Adrenal gland (tissue), 12 donors: ENCODE measurements around the gene MARCHF6. TPM values are rescaled to one million over a fixed set of nuclear protein-coding genes. Genes with fewer than 3 reads are reported as not detected.
"Not testable (repeated sequence)": the region's sequence is repeated elsewhere in the genome, so short reads cannot be mapped to it uniquely, and the experiment has no call there.

Experiments used
- DNase-seq, 7 donors: peaks; one replicate each; pipeline ENCODE4 v3.0.0-alpha.2; 2019 to 2020
- H3K27ac ChIP-seq, 5 donors: fragments of 200-600 bp; sonication (generic) in 4 of 5; 1 replicate in 3 of 5; 2 replicates in 2 of 5; pipeline versions ENCODE4 v1.5.1 to v1.8.0; 2016 to 2020; ENCODE audit warnings: mild to moderate bottlenecking in 1 of 5
- H3K27me3 ChIP-seq: fragments of 200-600 bp; 2 replicates; pipeline ENCODE4 v1.8.0; 2021
- H3K36me3 ChIP-seq, 2 donors: fragments of 200-600 bp; replicated peaks in 1 of 2; 1 replicate in 1 of 2; 2 replicates in 1 of 2; pipeline versions ENCODE4 v1.5.1 to v1.8.0; 2018 to 2022
- H3K4me1 ChIP-seq, 2 donors: fragments of 200-600 bp; replicated peaks in 1 of 2; 1 replicate in 1 of 2; 2 replicates in 1 of 2; pipeline versions ENCODE4 v1.5.1 to v1.8.0; 2018 to 2021
- H3K4me3 ChIP-seq, 4 donors: fragments of 200-600 bp; sonication (generic) in 3 of 4; one replicate each; pipeline ENCODE4 v1.5.1; 2016 to 2018
- H3K9me3 ChIP-seq, 3 donors: fragments of 200-600 bp; sonication (generic) in 1 of 3; replicated peaks in 1 of 3; 1 replicate in 2 of 3; 2 replicates in 1 of 3; pipeline versions ENCODE4 v1.5.1 to v1.8.0; 2016 to 2021
- POLR2A ChIP-seq, 2 donors: fragments of 450-650 bp; IDR thresholded peaks; one replicate each; pipeline ENCODE4 v1.6.1; 2017; ENCODE audit warnings: antibody characterized with exemption in 2 of 2, mild to moderate bottlenecking in 2 of 2, moderate library complexity in 1 of 2
- WGBS, 4 donors: extraction: QIAGEN DNeasy Blood & Tissue Kit in 2 of 4; methylation state at CpG; one replicate each; pipeline versions ENCODE4 v1.1.5 to v1.1.7; 2013 to 2017; 5-methylcytosine and 5-hydroxymethylcytosine counted together
- intact Hi-C, 2 donors: fragments of 100-400 bp; cut with DNase I; formaldehyde crosslinking; loops; one replicate each; pipeline versions ENCODE4 v1.14.1 to v1.15.0; 2022 to 2023
- polyA plus RNA-seq, 3 donors: library from polyadenylated mRNA; stranded (reverse); fragments of 200-250 nt in 2 of 3; fragments of 350-450 nt in 1 of 3; fragmentation: Illumina TruSeq in 1 of 3; extraction: RNeasy Lipid Tissue Mini Kit (QIAGEN cat#74804) in 1 of 3; gene quantifications; one replicate each; pipeline ENCODE4 v1.2.3, GENCODE V29; 2013 to 2014
- total RNA-seq, 9 donors: library from RNA; depleted of rRNA in 4 of 9; stranded (reverse); fragments of >200 nt in 4 of 9; fragments of 120-200 nt in 1 of 9; fragmentation: NEBNext Ultra II Directional in 1 of 9; extraction: Animal tissue kit (Norgen Biotek cat#: 25700) in 1 of 9; gene quantifications; one replicate each; pipeline versions ENCODE4 v1.1.0 to v1.2.4, GENCODE V29; 2013 to 2023
- TF ChIP-seq, protein P1 (sequence below), 6 experiments: fragments of 450-650 bp in 4 of 6; fragments of 200-600 bp in 2 of 6; sonication (generic) in 1 of 6; IDR thresholded peaks; 1 replicate in 5 of 6; 2 replicates in 1 of 6; pipeline versions ENCODE4 v1.5.1 to v1.8.0; 2016 to 2021; ENCODE audit warnings: antibody characterized with exemption in 6 of 6, mild to moderate bottlenecking in 2 of 6, moderate library complexity in 1 of 6
- donor health status: healthy with polysubstance abuse.
- donor health status: Bipolar disorder and iron deficiency.
- donor health status: DM: yes; HTN: yes; CAD: no.
- donor health status: DM: no; HTN: no; CAD: no.
- donor health status: DM: no; HTN: no; CAD: no.
- donor health status: DM: yes; HTN: yes; CAD: no.

MARCHF6 gene
- total and polyA plus RNA-seq, 12 donors = 51.6 to 170 (median 115) TPM

DNA sequence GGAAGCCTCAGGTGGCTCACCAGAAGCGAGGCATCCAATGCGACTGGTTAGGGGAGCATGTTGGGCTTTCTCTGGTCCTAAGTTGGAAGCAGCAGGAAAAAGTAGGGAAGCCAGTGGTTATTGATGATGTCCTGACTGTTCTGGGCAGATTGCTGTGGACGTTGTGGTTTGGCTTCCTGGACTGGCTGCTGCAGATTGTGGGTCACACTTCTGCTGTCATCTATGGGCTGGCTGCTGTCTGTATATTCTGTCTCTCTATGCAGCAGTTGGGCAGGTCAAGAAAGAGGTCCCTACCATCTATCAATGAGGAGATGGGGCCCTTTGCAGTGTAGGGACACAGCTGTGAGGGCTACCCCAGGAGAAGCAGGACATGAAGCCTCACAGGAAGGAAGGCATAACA lies 13.5 kb upstream of the MARCHF6 start:
- Histone ChIP-seq H3K4me3 (no peak overlapping the region), H3K27me3 (no peaks in the 10 kb centered on the region), H3K9me3 (no peaks in the 10 kb centered on the region), H3K4me1 (no peaks in the 10 kb centered on the region), H3K36me3 (no peaks in the 10 kb centered on the region), H3K27ac (peak overlapping the region in 1 of 5 donors; percentile 12)
- no peak for TF ChIP-seq POLR2A (IDR thresholded peaks at IDR 0.05)
- TF ChIP-seq, protein P1, sequence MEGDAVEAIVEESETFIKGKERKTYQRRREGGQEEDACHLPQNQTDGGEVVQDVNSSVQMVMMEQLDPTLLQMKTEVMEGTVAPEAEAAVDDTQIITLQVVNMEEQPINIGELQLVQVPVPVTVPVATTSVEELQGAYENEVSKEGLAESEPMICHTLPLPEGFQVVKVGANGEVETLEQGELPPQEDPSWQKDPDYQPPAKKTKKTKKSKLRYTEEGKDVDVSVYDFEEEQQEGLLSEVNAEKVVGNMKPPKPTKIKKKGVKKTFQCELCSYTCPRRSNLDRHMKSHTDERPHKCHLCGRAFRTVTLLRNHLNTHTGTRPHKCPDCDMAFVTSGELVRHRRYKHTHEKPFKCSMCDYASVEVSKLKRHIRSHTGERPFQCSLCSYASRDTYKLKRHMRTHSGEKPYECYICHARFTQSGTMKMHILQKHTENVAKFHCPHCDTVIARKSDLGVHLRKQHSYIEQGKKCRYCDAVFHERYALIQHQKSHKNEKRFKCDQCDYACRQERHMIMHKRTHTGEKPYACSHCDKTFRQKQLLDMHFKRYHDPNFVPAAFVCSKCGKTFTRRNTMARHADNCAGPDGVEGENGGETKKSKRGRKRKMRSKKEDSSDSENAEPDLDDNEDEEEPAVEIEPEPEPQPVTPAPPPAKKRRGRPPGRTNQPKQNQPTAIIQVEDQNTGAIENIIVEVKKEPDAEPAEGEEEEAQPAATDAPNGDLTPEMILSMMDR (IDR thresholded peaks at IDR 0.05) = no peak
- WGBS, 4 donors = 54 to 100% (median 84%) methylated on average over 1 to 3 of the region's 3 CpGs
- intact Hi-C loops = no loop called here
- no peak for DNase-seq

DNA sequence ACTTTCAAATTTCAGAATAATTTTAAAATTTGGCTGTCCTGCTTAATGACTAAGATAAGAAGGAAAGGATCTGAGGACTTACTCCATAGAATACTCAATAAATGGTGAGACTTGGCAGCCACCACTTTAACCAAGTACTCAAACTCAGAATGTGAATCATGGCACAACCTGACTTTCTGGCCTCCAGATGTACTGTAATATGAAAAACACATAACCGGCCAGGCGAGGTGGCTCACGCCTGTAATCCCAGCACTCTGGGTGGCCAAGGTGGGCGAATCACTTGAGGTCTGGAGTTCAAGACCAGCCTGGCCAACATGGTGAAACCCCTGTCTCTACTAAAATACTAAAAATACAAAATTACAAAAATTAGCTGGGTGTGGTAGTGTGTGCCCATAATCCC lies 10.0 kb upstream of the MARCHF6 start:
- Histone ChIP-seq H3K9me3 (no peaks in the 10 kb centered on the region), H3K27me3 (no peaks in the 10 kb centered on the region), H3K27ac (no peak overlapping the region), H3K4me1 (no peaks in the 10 kb centered on the region), H3K4me3 (no peak overlapping the region), H3K36me3 (no peaks in the 10 kb centered on the region)
- DNase-seq = peak in 1 of 7 donors; percentile 22
- 46 to 73% (median 57%) methylated on average over 2 to 4 of the region's 4 CpGs for WGBS, 4 donors
- intact Hi-C loops = no loop called here
- TF ChIP-seq, protein P1 (IDR thresholded peaks at IDR 0.05) = no peak
- no peak for TF ChIP-seq POLR2A (IDR thresholded peaks at IDR 0.05)

DNA sequence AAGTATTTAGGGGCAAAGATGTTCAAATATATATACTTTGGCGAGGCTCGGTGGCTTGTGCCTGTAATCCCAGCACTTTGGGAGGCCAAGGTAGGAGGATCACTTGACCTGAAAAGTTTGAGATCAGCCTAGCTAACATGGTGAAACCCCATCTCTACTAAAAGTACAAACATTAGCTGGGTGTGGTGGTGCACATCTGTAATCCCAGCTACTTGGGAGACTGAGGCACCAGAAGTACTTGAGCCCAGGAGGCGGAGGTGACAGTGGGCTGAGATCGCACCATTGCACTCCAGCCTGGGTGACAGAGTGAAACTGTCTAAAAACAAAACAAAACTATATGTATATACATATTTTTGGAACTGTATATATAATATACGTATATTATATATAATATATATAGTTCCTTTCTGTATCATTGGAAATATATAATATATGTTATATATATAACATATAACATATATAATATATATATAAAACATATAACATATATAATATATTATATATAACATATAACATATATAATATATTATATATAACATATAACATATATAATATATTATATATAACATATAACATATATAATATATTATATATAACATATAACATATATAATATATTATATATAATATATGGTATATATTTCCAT lies 8.9 kb upstream of the MARCHF6 start:
- H3K4me3 ChIP-seq, H3K9me3 ChIP-seq, intact Hi-C loops, H3K27ac ChIP-seq, H3K27me3 ChIP-seq, H3K4me1 ChIP-seq, H3K36me3 ChIP-seq: not testable (repeated sequence)
- peak in 2 of 7 donors; percentile 24 to 53 for DNase-seq
- WGBS, 4 donors = 96 to 98% (median 97%) methylated on average over 5 of the region's 5 CpGs

DNA sequence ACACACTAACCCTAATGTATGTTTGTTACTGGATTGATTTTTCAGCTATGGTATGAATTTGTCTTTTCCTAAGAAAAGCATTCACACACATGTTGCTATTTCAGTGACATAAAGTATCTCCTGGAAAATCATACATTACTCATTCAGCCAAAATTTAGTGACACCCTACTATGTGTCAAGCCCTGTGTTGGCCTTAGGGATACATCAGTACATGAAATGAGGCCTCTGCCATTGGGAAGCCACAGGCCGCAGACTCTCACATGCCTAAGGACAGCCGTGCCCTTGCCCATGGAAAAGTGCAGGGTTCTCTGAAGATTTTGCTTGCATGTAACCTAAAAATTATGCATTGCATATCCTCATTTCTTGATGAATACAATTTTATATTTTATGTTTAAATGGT lies 5.2 kb upstream of the MARCHF6 start:
- TF ChIP-seq, protein P1 (IDR thresholded peaks at IDR 0.05) = no peak
- no peak for TF ChIP-seq POLR2A (IDR thresholded peaks at IDR 0.05)
- H3K27ac ChIP-seq = no peak overlapping the region
- H3K27me3 ChIP-seq = no peaks in the 10 kb centered on the region
- no peaks in the 10 kb centered on the region for H3K36me3 ChIP-seq
- H3K9me3 ChIP-seq = no peaks in the 10 kb centered on the region
- no peak overlapping the region for H3K4me3 ChIP-seq
- no peak for DNase-seq
- peaks cover 0 to 10% of the 10 kb centered on the region in 2 donors for H3K4me1 ChIP-seq
- WGBS, 4 donors = 67 to 94% (median 89%) methylated on average over 2 of the region's 2 CpGs
- intact Hi-C loops = no loop called here
